Fibroblast of lung (primary cell): Measurements from ENCODE around the gene SPOCK1.

ENCODE experiments used
- EZH2 ChIP-seq: IDR thresholded peaks from 2 replicates; pipeline ENCODE4 v1.5.1; 2012; ENCODE audit warnings: low read length, control low read depth, mild to moderate bottlenecking; ENCODE audit errors: missing control alignments
- TF ChIP-seq, protein P1 (sequence below), 2 donors: IDR thresholded peaks in 1 of 2; conservative IDR thresholded peaks in 1 of 2; 1 replicate in 1 of 2; 2 replicates in 1 of 2; pipeline ENCODE4 v1.5.1; 2011 to 2012; ENCODE audit warnings: low read length in 2 of 2, control low read depth in 1 of 2, inconsistent platforms in 1 of 2, low read depth in 1 of 2, mild to moderate bottlenecking in 1 of 2

DNA sequence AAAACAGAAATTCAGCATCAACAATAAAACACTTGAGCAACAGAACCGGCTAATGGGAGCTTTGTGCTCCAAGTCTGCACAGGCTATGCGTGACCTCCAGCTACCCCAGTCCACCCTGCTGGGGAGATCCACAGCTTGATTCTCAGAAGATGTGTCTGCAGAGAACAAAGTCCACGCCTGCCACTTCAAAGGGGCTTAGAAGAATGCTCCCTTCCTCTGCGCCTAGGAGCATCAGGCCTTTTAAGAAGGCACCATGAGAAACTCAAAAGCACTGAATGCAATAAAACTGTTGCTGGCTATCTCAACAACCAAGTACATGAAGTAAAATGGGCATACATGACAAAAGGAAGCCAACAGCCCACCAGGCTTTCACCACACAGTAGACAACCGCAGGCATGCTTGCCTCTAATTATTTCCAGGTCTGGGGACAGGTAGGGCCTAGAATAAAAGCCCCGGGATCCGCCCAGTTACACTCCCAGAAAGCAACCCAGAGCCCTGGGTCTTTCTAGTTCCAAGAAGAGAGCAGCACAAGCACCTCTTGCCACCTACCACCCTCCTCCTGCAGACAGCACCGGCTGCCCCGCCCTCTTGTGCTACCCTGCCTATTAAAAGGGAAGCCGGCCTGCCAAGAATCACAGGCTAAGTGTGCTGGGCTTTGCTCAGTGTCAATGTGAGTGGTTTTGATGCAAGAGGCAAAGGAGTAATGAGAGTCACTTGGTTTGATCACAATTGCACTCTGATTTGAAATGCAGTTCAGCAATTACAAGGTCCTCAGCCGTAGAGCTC lies 123.2 kb downstream of the SPOCK1 start:
- TF ChIP-seq, protein P1, sequence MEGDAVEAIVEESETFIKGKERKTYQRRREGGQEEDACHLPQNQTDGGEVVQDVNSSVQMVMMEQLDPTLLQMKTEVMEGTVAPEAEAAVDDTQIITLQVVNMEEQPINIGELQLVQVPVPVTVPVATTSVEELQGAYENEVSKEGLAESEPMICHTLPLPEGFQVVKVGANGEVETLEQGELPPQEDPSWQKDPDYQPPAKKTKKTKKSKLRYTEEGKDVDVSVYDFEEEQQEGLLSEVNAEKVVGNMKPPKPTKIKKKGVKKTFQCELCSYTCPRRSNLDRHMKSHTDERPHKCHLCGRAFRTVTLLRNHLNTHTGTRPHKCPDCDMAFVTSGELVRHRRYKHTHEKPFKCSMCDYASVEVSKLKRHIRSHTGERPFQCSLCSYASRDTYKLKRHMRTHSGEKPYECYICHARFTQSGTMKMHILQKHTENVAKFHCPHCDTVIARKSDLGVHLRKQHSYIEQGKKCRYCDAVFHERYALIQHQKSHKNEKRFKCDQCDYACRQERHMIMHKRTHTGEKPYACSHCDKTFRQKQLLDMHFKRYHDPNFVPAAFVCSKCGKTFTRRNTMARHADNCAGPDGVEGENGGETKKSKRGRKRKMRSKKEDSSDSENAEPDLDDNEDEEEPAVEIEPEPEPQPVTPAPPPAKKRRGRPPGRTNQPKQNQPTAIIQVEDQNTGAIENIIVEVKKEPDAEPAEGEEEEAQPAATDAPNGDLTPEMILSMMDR (conservative IDR thresholded peaks at IDR 0.05 in 1 of 2, IDR thresholded peaks at IDR 0.05 in 1 of 2; ENCODE audit: low read depth in 1 of 2, low read length in 2 of 2), result no peak
- no peak for TF ChIP-seq EZH2
